Rectal smooth muscle tissue (tissue), 1 donor: Measurements from ENCODE around the gene VARS1.

Source experiments
- H3K27ac ChIP-seq: one replicate; pipeline ENCODE4 v1.7.0; 2013; ENCODE audit warnings: low read depth, low read length, inconsistent platforms
- H3K27me3 ChIP-seq: one replicate; pipeline ENCODE4 v1.7.0; 2013; ENCODE audit warnings: low read length; ENCODE audit not compliant: control insufficient read depth, insufficient read depth
- H3K36me3 ChIP-seq: one replicate; pipeline ENCODE4 v1.7.0; 2013; ENCODE audit warnings: low read length; ENCODE audit not compliant: control insufficient read depth, insufficient read depth
- H3K4me1 ChIP-seq: one replicate; pipeline ENCODE4 v1.7.0; 2013; ENCODE audit warnings: low read length; ENCODE audit not compliant: control insufficient read depth, insufficient read depth
- H3K4me3 ChIP-seq: one replicate; pipeline ENCODE4 v1.7.0; 2013; ENCODE audit warnings: low read length
- H3K9ac ChIP-seq: one replicate; pipeline ENCODE4 v1.7.0; 2013; ENCODE audit warnings: low read length

VARS1 gene

GRCh38 chr6:31780507-31781243 is 14.9 kb downstream of the VARS1 start:
- H3K4me1 ChIP-seq: no peaks in the 10 kb centered on the region
- no peak overlapping the region for H3K4me3 ChIP-seq
- no peak overlapping the region for H3K9ac ChIP-seq
- H3K27ac ChIP-seq: no peak overlapping the region
- H3K27me3 ChIP-seq: no peaks in the 10 kb centered on the region
- H3K36me3 ChIP-seq: peaks cover 40% of the 10 kb centered on the region

- Histone ChIP-seq H3K9ac (no peak overlapping the region), H3K36me3 (peaks cover 34% of the 10 kb centered on the region), H3K27me3 (no peaks in the 10 kb centered on the region), H3K4me1 (no peaks in the 10 kb centered on the region), H3K4me3 (no peak overlapping the region), H3K27ac (no peak overlapping the region)
These were observed 15.6 kb downstream of the VARS1 start for GRCh38 chr6:31779908-31780307.

- no peak overlapping the region for H3K9ac ChIP-seq
- H3K4me1 ChIP-seq: no peaks in the 10 kb centered on the region
- no peak overlapping the region for H3K4me3 ChIP-seq
- H3K27ac ChIP-seq: no peak overlapping the region
- H3K36me3 ChIP-seq: peaks cover 28% of the 10 kb centered on the region
- H3K27me3 ChIP-seq: no peaks in the 10 kb centered on the region
These were observed 16.3 kb downstream of the VARS1 start for GRCh38 chr6:31778999-31779885.

- Histone ChIP-seq H3K4me1 (no peaks in the 10 kb centered on the region), H3K9ac (no peak overlapping the region), H3K27me3 (no peaks in the 10 kb centered on the region), H3K36me3 (peaks cover 24% of the 10 kb centered on the region), H3K27ac (no peak overlapping the region), H3K4me3 (no peak overlapping the region)
These were observed 17.4 kb downstream of the VARS1 start for GRCh38 chr6:31778193-31778592.

GRCh38 chr6:31777667-31778050 is 17.9 kb downstream of the VARS1 start:
- Histone ChIP-seq H3K27me3 (no peaks in the 10 kb centered on the region), H3K4me1 (no peaks in the 10 kb centered on the region), H3K36me3 (peaks cover 19% of the 10 kb centered on the region), H3K27ac (no peak overlapping the region), H3K4me3 (no peak overlapping the region), H3K9ac (no peak overlapping the region)

GRCh38 chr6:31776989-31777666 is 18.4 kb downstream of the VARS1 start, which contains the start of gene VWA7:
Gene VWA7 (minus strand): TSS chr6:31777328. CDS start chr6:31776779, 549 bp downstream.
- Histone ChIP-seq H3K9ac (no peak within 1 kb of the TSS), H3K27me3 (no peaks in the 10 kb centered on the region), H3K4me1 (no peaks in the 10 kb centered on the region), H3K27ac (no peak within 1 kb of the TSS), H3K4me3 (no peak within 1 kb of the TSS), H3K36me3 (peaks cover 15% of the 10 kb centered on the region)

- no peaks in the 10 kb centered on the region for H3K27me3 ChIP-seq
- no peaks in the 10 kb centered on the region for H3K4me1 ChIP-seq
- H3K9ac ChIP-seq: no peak overlapping the region
- H3K27ac ChIP-seq: no peak overlapping the region
- H3K4me3 ChIP-seq: no peak overlapping the region
- H3K36me3 ChIP-seq: peaks cover 13% of the 10 kb centered on the region
These were observed 19.0 kb downstream of the VARS1 start for GRCh38 chr6:31776485-31776988.

GRCh38 chr6:31775633-31776484 is 19.7 kb downstream of the VARS1 start:
- no peak overlapping the region for H3K4me3 ChIP-seq
- no peak overlapping the region for H3K9ac ChIP-seq
- H3K27ac ChIP-seq: no peak overlapping the region
- H3K36me3 ChIP-seq: peaks cover 8% of the 10 kb centered on the region
- no peaks in the 10 kb centered on the region for H3K27me3 ChIP-seq
- H3K4me1 ChIP-seq: no peaks in the 10 kb centered on the region

GRCh38 chr6:31775184-31775583 is 20.4 kb downstream of the VARS1 start:
- Histone ChIP-seq H3K27ac (no peak overlapping the region), H3K4me1 (no peaks in the 10 kb centered on the region), H3K36me3 (peaks cover 3% of the 10 kb centered on the region), H3K9ac (no peak overlapping the region), H3K4me3 (no peak overlapping the region), H3K27me3 (no peaks in the 10 kb centered on the region)

- H3K4me3 ChIP-seq: no peak overlapping the region
- no peak overlapping the region for H3K27ac ChIP-seq
- H3K4me1 ChIP-seq: no peaks in the 10 kb centered on the region
- no peaks in the 10 kb centered on the region for H3K27me3 ChIP-seq
- no peaks in the 10 kb centered on the region for H3K36me3 ChIP-seq
- no peak overlapping the region for H3K9ac ChIP-seq
These were observed 23.6 kb downstream of the VARS1 start for GRCh38 chr6:31771992-31772358.

- H3K4me3 ChIP-seq: no peak overlapping the region
- no peaks in the 10 kb centered on the region for H3K36me3 ChIP-seq
- H3K27me3 ChIP-seq: no peaks in the 10 kb centered on the region
- no peaks in the 10 kb centered on the region for H3K4me1 ChIP-seq
- H3K9ac ChIP-seq: no peak overlapping the region
- no peak overlapping the region for H3K27ac ChIP-seq
These were observed 24.7 kb downstream of the VARS1 start for GRCh38 chr6:31770860-31771259.
